IgD-negative memory B cell (primary cell): ENCODE measurements around the gene QRICH2. TPM values are rescaled to one million over a fixed set of nuclear protein-coding genes. Genes with fewer than 3 reads are reported as not detected.
A peak's percentile ranks its signal among the peaks of the same experiment; 100 is the strongest.
"Not testable (repeated sequence)": the region's sequence is repeated elsewhere in the genome, so short reads cannot be mapped to it uniquely, and the experiment has no call there.

ENCODE experiments used
- H3K27ac Mint-ChIP-seq, 3 donors: one replicate each; pipeline ENCODE4 v1.8.0; 2020 to 2022; ENCODE audit warnings: mild to moderate bottlenecking in 3 of 3, mixed read lengths in 3 of 3, moderate library complexity in 1 of 3
- H3K27me3 Mint-ChIP-seq: one replicate; pipeline ENCODE4 v1.8.0; 2021; ENCODE audit warnings: mixed read lengths
- H3K36me3 Mint-ChIP-seq: one replicate; pipeline ENCODE4 v1.8.0; 2020; ENCODE audit warnings: mild to moderate bottlenecking, mixed read lengths
- H3K4me1 Mint-ChIP-seq, 3 donors: one replicate each; pipeline ENCODE4 v1.8.0; 2020 to 2022; ENCODE audit warnings: mixed read lengths in 3 of 3, mild to moderate bottlenecking in 1 of 3
- H3K4me3 Mint-ChIP-seq, 4 donors: one replicate each; pipeline ENCODE4 v1.8.0; 2020 to 2022; ENCODE audit warnings: mild to moderate bottlenecking in 4 of 4, mixed read lengths in 4 of 4, moderate library complexity in 3 of 4
- H3K9me3 Mint-ChIP-seq, 3 donors: one replicate each; pipeline ENCODE4 v1.8.0; 2020 to 2021; ENCODE audit warnings: mixed read lengths in 3 of 3, mild to moderate bottlenecking in 1 of 3
- polyA plus RNA-seq: library from polyadenylated mRNA; unstranded; fragments of 300-500 nt; fragmentation: Illumina TruSeq; gene quantifications from one replicate; pipeline ENCODE4 v1.2.3, GENCODE V29; 2021

Gene QRICH2
- polyA plus RNA-seq, 1 donor from 2014 or later: 0.14 TPM

- Mint-ChIP-seq H3K4me1 (peaks cover 24 to 39% (median 37%) of the 10 kb centered on the region in 3 donors), H3K9me3 (no peaks in the 10 kb centered on the region), H3K36me3 (no peaks in the 10 kb centered on the region), H3K27ac (peak overlapping the region in 1 of 3 donors; percentile 10), H3K4me3 (no peak overlapping the region), H3K27me3 (peaks cover 1% of the 10 kb centered on the region)
Measured at GRCh38 chr17:76255801-76256429, 52.2 kb downstream of the QRICH2 start.

GRCh38 chr17:76254275-76254674, 53.8 kb downstream of the QRICH2 start:
- peak overlapping the region in 1 of 3 donors; percentile 86 for H3K27ac Mint-ChIP-seq

GRCh38 chr17:76253841-76254240, 54.2 kb downstream of the QRICH2 start:
- H3K9me3 Mint-ChIP-seq: no peaks in the 10 kb centered on the region
- H3K36me3 Mint-ChIP-seq: no peaks in the 10 kb centered on the region
- no peak overlapping the region for H3K4me3 Mint-ChIP-seq
- peaks cover 15 to 23% (median 22%) of the 10 kb centered on the region in 3 donors for H3K4me1 Mint-ChIP-seq
- H3K27ac Mint-ChIP-seq: peak overlapping the region in 1 of 3 donors; percentile 86
- H3K27me3 Mint-ChIP-seq: peaks cover 1% of the 10 kb centered on the region

More at GRCh38 chr17:76254275-76254674, 53.8 kb downstream of the QRICH2 start:
- no peaks in the 10 kb centered on the region for H3K9me3 Mint-ChIP-seq
- peaks cover 15 to 25% (median 23%) of the 10 kb centered on the region in 3 donors for H3K4me1 Mint-ChIP-seq
- no peak overlapping the region for H3K4me3 Mint-ChIP-seq
- no peaks in the 10 kb centered on the region for H3K36me3 Mint-ChIP-seq
- peaks cover 1% of the 10 kb centered on the region for H3K27me3 Mint-ChIP-seq

GRCh38 chr17:76252967-76253766, 54.9 kb downstream of the QRICH2 start:
- Mint-ChIP-seq H3K4me1 (peaks cover 19 to 23% (median 22%) of the 10 kb centered on the region in 3 donors), H3K4me3 (peak overlapping the region in 3 of 4 donors; percentile 23 to 86 (median 64)), H3K27ac (peak overlapping the region in 1 of 3 donors; percentile 82)
- H3K9me3 Mint-ChIP-seq, H3K27me3 Mint-ChIP-seq, H3K36me3 Mint-ChIP-seq: not testable (repeated sequence)

GRCh38 chr17:76252040-76252954, 55.8 kb downstream of the QRICH2 start:
- H3K27me3 Mint-ChIP-seq: peaks cover 1% of the 10 kb centered on the region
- H3K4me3 Mint-ChIP-seq: peak overlapping the region; percentile 1 to 86 (median 73)
- no peaks in the 10 kb centered on the region for H3K9me3 Mint-ChIP-seq
- peaks cover 19 to 24% (median 23%) of the 10 kb centered on the region in 3 donors for H3K4me1 Mint-ChIP-seq
- H3K36me3 Mint-ChIP-seq: no peaks in the 10 kb centered on the region
- peak overlapping the region in 2 of 3 donors; percentile 82 to 91 for H3K27ac Mint-ChIP-seq

GRCh38 chr17:76251478-76252039, 56.5 kb downstream of the QRICH2 start:
- Mint-ChIP-seq H3K27me3 (peaks cover 1% of the 10 kb centered on the region), H3K9me3 (no peaks in the 10 kb centered on the region), H3K27ac (peak overlapping the region in 2 of 3 donors; percentile 82 to 91), H3K4me1 (peaks cover 22 to 26% (median 24%) of the 10 kb centered on the region in 3 donors), H3K4me3 (peak overlapping the region in 2 of 4 donors; percentile 82 to 86), H3K36me3 (no peaks in the 10 kb centered on the region)

- Mint-ChIP-seq H3K36me3 (no peaks in the 10 kb centered on the region), H3K4me3 (no peak overlapping the region), H3K27ac (no peak overlapping the region), H3K9me3 (no peaks in the 10 kb centered on the region), H3K27me3 (peaks cover 4% of the 10 kb centered on the region), H3K4me1 (peaks cover 24 to 27% (median 26%) of the 10 kb centered on the region in 3 donors)
Measured at GRCh38 chr17:76250141-76250540, 57.9 kb downstream of the QRICH2 start.

- H3K4me1 Mint-ChIP-seq: peaks cover 24 to 26% (median 25%) of the 10 kb centered on the region in 3 donors
- H3K9me3 Mint-ChIP-seq: no peaks in the 10 kb centered on the region
- peaks cover 9% of the 10 kb centered on the region for H3K27me3 Mint-ChIP-seq
- no peak overlapping the region for H3K4me3 Mint-ChIP-seq
- H3K27ac Mint-ChIP-seq: no peak overlapping the region
- H3K36me3 Mint-ChIP-seq: no peaks in the 10 kb centered on the region
Measured at GRCh38 chr17:76248013-76248782, 59.9 kb downstream of the QRICH2 start.

GRCh38 chr17:76247304-76247703, 60.8 kb downstream of the QRICH2 start:
- Mint-ChIP-seq H3K36me3 (no peaks in the 10 kb centered on the region), H3K4me1 (peaks cover 18 to 20% (median 19%) of the 10 kb centered on the region in 3 donors), H3K4me3 (no peak overlapping the region), H3K27me3 (peaks cover 17% of the 10 kb centered on the region), H3K27ac (no peak overlapping the region), H3K9me3 (no peaks in the 10 kb centered on the region)

- Mint-ChIP-seq H3K9me3 (no peaks in the 10 kb centered on the region), H3K4me1 (peaks cover 12 to 14% (median 13%) of the 10 kb centered on the region in 3 donors), H3K4me3 (peak overlapping the region in 3 of 4 donors; percentile 7 to 63 (median 30)), H3K27me3 (peaks cover 22% of the 10 kb centered on the region), H3K36me3 (no peaks in the 10 kb centered on the region), H3K27ac (peak overlapping the region in 1 of 3 donors; percentile 91)
Measured at GRCh38 chr17:76246080-76247066, 61.7 kb downstream of the QRICH2 start.

GRCh38 chr17:76244721-76245120, 63.4 kb downstream of the QRICH2 start:
- H3K27ac Mint-ChIP-seq, H3K9me3 Mint-ChIP-seq, H3K36me3 Mint-ChIP-seq: not testable (repeated sequence)
- peak overlapping the region in 1 of 4 donors; percentile 26 for H3K4me3 Mint-ChIP-seq
- H3K4me1 Mint-ChIP-seq: peaks cover 16 to 20% (median 19%) of the 10 kb centered on the region in 3 donors
- H3K27me3 Mint-ChIP-seq: peaks cover 28% of the 10 kb centered on the region

- Mint-ChIP-seq H3K27me3 (peaks cover 28% of the 10 kb centered on the region), H3K36me3 (no peaks in the 10 kb centered on the region), H3K9me3 (no peaks in the 10 kb centered on the region), H3K4me1 (peaks cover 18 to 20% (median 19%) of the 10 kb centered on the region in 3 donors), H3K27ac (peak overlapping the region in 1 of 3 donors; percentile 43), H3K4me3 (peak overlapping the region in 1 of 4 donors; percentile 26)
Measured at GRCh38 chr17:76243826-76244679, 64.0 kb downstream of the QRICH2 start.
